Keratinocyte (primary cell): ENCODE measurements around the gene FEM1B.

Source experiments
- EZH2 ChIP-seq: IDR thresholded peaks from one replicate; pipeline ENCODE4 v1.6.1; 2012; ENCODE audit warnings: inconsistent platforms, mild to moderate bottlenecking, low read length, moderate library complexity
- TF ChIP-seq, protein P1 (sequence below), 3 experiments: IDR thresholded peaks in 1 of 3; conservative IDR thresholded peaks in 1 of 3; optimal IDR thresholded peaks in 1 of 3; 2 replicates in 2 of 3; 3 replicates in 1 of 3; pipeline versions ENCODE3 to v1.5.1; 2011; ENCODE audit warnings: low read length in 3 of 3, mild to moderate bottlenecking in 3 of 3, moderate library complexity in 2 of 3, control low read depth in 1 of 3, inconsistent platforms in 1 of 3; ENCODE audit not compliant: insufficient read depth in 2 of 3; ENCODE audit errors: extremely low read depth in 1 of 3

DNA sequence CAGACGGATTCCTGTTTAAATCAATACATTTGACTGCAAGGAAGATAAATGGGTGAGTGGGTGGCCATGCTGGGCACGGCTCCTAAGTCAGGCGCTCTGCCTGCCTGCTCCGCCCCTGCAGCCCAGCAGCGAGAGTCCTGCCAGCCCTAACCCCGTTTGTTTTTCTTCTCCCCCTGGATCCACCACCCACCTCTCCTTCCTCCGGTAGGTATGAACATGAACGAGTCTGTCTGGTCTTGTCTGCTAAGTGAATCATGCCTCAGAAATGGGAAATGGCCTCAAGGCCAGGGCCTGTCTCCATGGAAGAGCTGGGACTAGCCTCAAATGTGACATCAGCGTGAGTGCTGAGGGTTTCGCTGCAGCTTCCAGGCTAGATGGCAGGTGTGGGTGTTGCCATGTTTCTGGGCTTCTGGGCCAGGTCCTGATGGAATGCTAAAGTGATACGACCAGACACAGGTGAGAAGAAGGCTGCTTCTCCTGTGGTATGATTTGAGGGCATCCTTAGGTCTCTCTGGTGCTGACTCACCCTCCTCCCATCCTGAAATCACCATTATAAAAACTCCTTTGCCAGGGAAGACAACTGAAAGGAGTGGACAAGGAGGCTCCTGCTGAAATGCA, 5.6 kb upstream of the FEM1B start:
- TF ChIP-seq, protein P1, sequence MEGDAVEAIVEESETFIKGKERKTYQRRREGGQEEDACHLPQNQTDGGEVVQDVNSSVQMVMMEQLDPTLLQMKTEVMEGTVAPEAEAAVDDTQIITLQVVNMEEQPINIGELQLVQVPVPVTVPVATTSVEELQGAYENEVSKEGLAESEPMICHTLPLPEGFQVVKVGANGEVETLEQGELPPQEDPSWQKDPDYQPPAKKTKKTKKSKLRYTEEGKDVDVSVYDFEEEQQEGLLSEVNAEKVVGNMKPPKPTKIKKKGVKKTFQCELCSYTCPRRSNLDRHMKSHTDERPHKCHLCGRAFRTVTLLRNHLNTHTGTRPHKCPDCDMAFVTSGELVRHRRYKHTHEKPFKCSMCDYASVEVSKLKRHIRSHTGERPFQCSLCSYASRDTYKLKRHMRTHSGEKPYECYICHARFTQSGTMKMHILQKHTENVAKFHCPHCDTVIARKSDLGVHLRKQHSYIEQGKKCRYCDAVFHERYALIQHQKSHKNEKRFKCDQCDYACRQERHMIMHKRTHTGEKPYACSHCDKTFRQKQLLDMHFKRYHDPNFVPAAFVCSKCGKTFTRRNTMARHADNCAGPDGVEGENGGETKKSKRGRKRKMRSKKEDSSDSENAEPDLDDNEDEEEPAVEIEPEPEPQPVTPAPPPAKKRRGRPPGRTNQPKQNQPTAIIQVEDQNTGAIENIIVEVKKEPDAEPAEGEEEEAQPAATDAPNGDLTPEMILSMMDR (optimal IDR thresholded peaks at IDR 0.05 in 1 of 3, IDR thresholded peaks at IDR 0.05 in 1 of 3, conservative IDR thresholded peaks at IDR 0.05 in 1 of 3; ENCODE audit: extremely low read depth in 1 of 3, insufficient read depth in 2 of 3, low read length in 3 of 3) = no peak
- no peak for TF ChIP-seq EZH2
